Suprapubic skin (tissue), 4 donors: ENCODE results near the gene CRTAC1. TPM values are rescaled to one million over a fixed set of nuclear protein-coding genes. Genes with fewer than 3 reads are reported as not detected.

Source experiments
- DNase-seq, 2 donors: peaks; one replicate each; pipeline ENCODE4 v3.0.0-alpha.2; 2019; ENCODE audit warnings: low spot score in 2 of 2
- H3K27ac ChIP-seq: fragments of 200-600 bp; sonication (generic); one replicate; pipeline ENCODE4 v1.5.1; 2019
- H3K27me3 ChIP-seq: fragments of 200-600 bp; sonication (generic); one replicate; pipeline ENCODE4 v1.5.1; 2019
- H3K36me3 ChIP-seq: fragments of 200-600 bp; sonication (generic); one replicate; pipeline ENCODE4 v1.5.1; 2019
- H3K4me1 ChIP-seq: fragments of 200-600 bp; sonication (generic); one replicate; pipeline ENCODE4 v1.5.1; 2019
- H3K4me3 ChIP-seq: fragments of 200-600 bp; sonication (generic); one replicate; pipeline ENCODE4 v1.5.1; 2019; ENCODE audit warnings: mild to moderate bottlenecking
- H3K9me3 ChIP-seq: fragments of 200-600 bp; sonication (generic); one replicate; pipeline ENCODE4 v1.5.1; 2019
- CTCF ChIP-seq, 2 donors: fragments of 200-600 bp in 1 of 2; fragments of 450-650 bp in 1 of 2; sonication (generic) in 1 of 2; IDR thresholded peaks; one replicate each; pipeline ENCODE4 v1.5.1; 2016 to 2019; ENCODE audit warnings: antibody characterized with exemption in 2 of 2, mild to moderate bottlenecking in 1 of 2, moderate library complexity in 1 of 2
- EP300 ChIP-seq: sonication (generic); formaldehyde crosslinking; IDR thresholded peaks from one replicate; pipeline ENCODE4 v1.6.1; 2017; ENCODE audit warnings: antibody characterized with exemption
- POLR2A ChIP-seq, 2 donors: fragments of 450-650 bp; IDR thresholded peaks; one replicate each; pipeline ENCODE4 v1.6.1; 2017; ENCODE audit warnings: antibody characterized with exemption in 2 of 2, mild to moderate bottlenecking in 2 of 2, moderate library complexity in 2 of 2
- POLR2AphosphoS5 ChIP-seq, 3 donors: sonication (generic); formaldehyde crosslinking; IDR thresholded peaks; one replicate each; pipeline ENCODE4 v1.6.1; 2017; ENCODE audit warnings: antibody characterized with exemption in 3 of 3
- WGBS: methylation state at CpG from one replicate; pipeline ENCODE4 v1.1.5; 2018; 5-methylcytosine and 5-hydroxymethylcytosine counted together
- total RNA-seq, 4 donors: library from RNA; depleted of rRNA; stranded (reverse); fragments of >200 nt; gene quantifications; one replicate each; pipeline ENCODE4 v1.1.0, GENCODE V29; 2016

CRTAC1 gene
- total RNA-seq, 4 donors from 2014 or later: 1.3 to 5.1 (median 2.2) TPM

GRCh38 chr10:97913614-97914013, 116.8 kb downstream of the CRTAC1 start:
- peaks cover 14% of the 10 kb centered on the region for H3K27me3 ChIP-seq
- TF ChIP-seq EP300 (no peak), CTCF (IDR thresholded peaks at IDR 0.05) (no peak), POLR2AphosphoS5 (IDR thresholded peaks at IDR 0.05) (no peak), POLR2A (IDR thresholded peaks at IDR 0.05) (no peak)
- no peaks in the 10 kb centered on the region for H3K9me3 ChIP-seq
- no peak overlapping the region for H3K4me3 ChIP-seq
- DNase-seq: no peak
- H3K27ac ChIP-seq: no peak overlapping the region
- 65% methylated on average over 6 of the region's 6 CpGs for WGBS
- peaks cover 31% of the 10 kb centered on the region for H3K4me1 ChIP-seq
- H3K36me3 ChIP-seq: no peaks in the 10 kb centered on the region

- no peak for DNase-seq
- Histone ChIP-seq H3K36me3 (no peaks in the 10 kb centered on the region), H3K27ac (no peak overlapping the region), H3K4me1 (peaks cover 31% of the 10 kb centered on the region), H3K4me3 (no peak overlapping the region), H3K9me3 (no peaks in the 10 kb centered on the region), H3K27me3 (peaks cover 14% of the 10 kb centered on the region)
- WGBS: 90% methylated on average over 2 of the region's 2 CpGs
- TF ChIP-seq POLR2AphosphoS5 (IDR thresholded peaks at IDR 0.05) (no peak), POLR2A (IDR thresholded peaks at IDR 0.05) (no peak), CTCF (IDR thresholded peaks at IDR 0.05) (no peak), EP300 (no peak)
Measured at GRCh38 chr10:97913193-97913592, 117.2 kb downstream of the CRTAC1 start.

- H3K27ac ChIP-seq: no peak overlapping the region
- H3K4me1 ChIP-seq: peaks cover 16% of the 10 kb centered on the region
- WGBS: 60% methylated on average over 5 of the region's 5 CpGs
- no peaks in the 10 kb centered on the region for H3K9me3 ChIP-seq
- H3K4me3 ChIP-seq: no peak overlapping the region
- peaks cover 14% of the 10 kb centered on the region for H3K27me3 ChIP-seq
- TF ChIP-seq EP300 (no peak), POLR2A (IDR thresholded peaks at IDR 0.05) (no peak)
- no peaks in the 10 kb centered on the region for H3K36me3 ChIP-seq
- DNase-seq: no peak
Measured at GRCh38 chr10:97911217-97911616, 119.2 kb downstream of the CRTAC1 start.

- no peaks in the 10 kb centered on the region for H3K9me3 ChIP-seq
- H3K27me3 ChIP-seq: peaks cover 17% of the 10 kb centered on the region
- H3K4me1 ChIP-seq: peaks cover 11% of the 10 kb centered on the region
- H3K36me3 ChIP-seq: no peaks in the 10 kb centered on the region
- no peak for DNase-seq
- no peak overlapping the region for H3K4me3 ChIP-seq
- TF ChIP-seq EP300: no peak
- TF ChIP-seq POLR2AphosphoS5 (IDR thresholded peaks at IDR 0.05): no peak
- TF ChIP-seq POLR2A (IDR thresholded peaks at IDR 0.05): no peak
- TF ChIP-seq CTCF (IDR thresholded peaks at IDR 0.05): no peak
- 68% methylated on average over 4 of the region's 4 CpGs for WGBS
- no peak overlapping the region for H3K27ac ChIP-seq
Measured at GRCh38 chr10:97910661-97911060, 119.8 kb downstream of the CRTAC1 start.

- no peaks in the 10 kb centered on the region for H3K36me3 ChIP-seq
- H3K27me3 ChIP-seq: peaks cover 10% of the 10 kb centered on the region
- H3K4me3 ChIP-seq: no peak overlapping the region
- H3K4me1 ChIP-seq: peaks cover 5% of the 10 kb centered on the region
- H3K9me3 ChIP-seq: no peaks in the 10 kb centered on the region
- no peak for DNase-seq
- 56% methylated on average over 3 of the region's 12 CpGs for WGBS
- TF ChIP-seq EP300: no peak
- no peak overlapping the region for H3K27ac ChIP-seq
Measured at GRCh38 chr10:97907830-97908229, 122.6 kb downstream of the CRTAC1 start.

- no peaks in the 10 kb centered on the region for H3K9me3 ChIP-seq
- peaks cover 7% of the 10 kb centered on the region for H3K27me3 ChIP-seq
- H3K4me1 ChIP-seq: peaks cover 5% of the 10 kb centered on the region
- no peak for DNase-seq
- no peak for TF ChIP-seq POLR2AphosphoS5 (IDR thresholded peaks at IDR 0.05)
- no peak for TF ChIP-seq POLR2A (IDR thresholded peaks at IDR 0.05)
- TF ChIP-seq CTCF (IDR thresholded peaks at IDR 0.05): no peak
- no peak for TF ChIP-seq EP300
- WGBS: 84% methylated on average over 6 of the region's 6 CpGs
- H3K36me3 ChIP-seq: no peaks in the 10 kb centered on the region
- no peak overlapping the region for H3K27ac ChIP-seq
- no peak overlapping the region for H3K4me3 ChIP-seq
Measured at GRCh38 chr10:97907211-97907610, 123.2 kb downstream of the CRTAC1 start.
